ENCODE results near the gene FRMD4A. TPM values are rescaled to one million over a fixed set of nuclear protein-coding genes. Genes with fewer than 3 reads are reported as not detected.

Gene FRMD4A
- total RNA-seq, 1 experiment from 2014 or later: 7.1 TPM

- DNase-seq (no peak), ATAC-seq (no peak)
- POLR2A ChIA-PET (ENCODE audit: unreplicated experiment): no interaction called here
- CTCF ChIA-PET: no interaction called here
- Histone ChIP-seq H3K4me2 (ENCODE audit: low read length) (no peak overlapping the region), H3K9me2 (replicated peaks; ENCODE audit: low read length) (no peaks in the 10 kb centered on the region), H3F3A (ENCODE audit: low read length, unreplicated experiment) (no peaks in the 10 kb centered on the region), H3K9ac (ENCODE audit: low read length) (no peak overlapping the region), H3K4me3 (ENCODE audit: low read length) (no peak overlapping the region), H3K36me3 (ENCODE audit: low read depth, low read length) (no peaks in the 10 kb centered on the region), H3K79me2 (ENCODE audit: low read length) (no peaks in the 10 kb centered on the region), H2AFZ (ENCODE audit: low read length) (no peak overlapping the region), H3K4me1 (ENCODE audit: insufficient read depth, low read length) (no peaks in the 10 kb centered on the region), H3K27me3 (ENCODE audit: low read length) (no peaks in the 10 kb centered on the region), H3K27ac (ENCODE audit: low read length) (no peak overlapping the region), H4K20me1 (ENCODE audit: low read length) (no peaks in the 10 kb centered on the region), H3K9me3 (ENCODE audit: low read length) (no peaks in the 10 kb centered on the region)
- intact Hi-C loops (cut with micrococcal nuclease): no loop called here
- no TSS peak for BruUV-seq (replicated peaks)
- no peak for TF ChIP-seq CTCF (conservative IDR thresholded peaks at IDR 0.05; ENCODE audit: low read depth, low read length)
- TF ChIP-seq EZH2 (IDR thresholded peaks at IDR 0.05; ENCODE audit: low read length, unreplicated experiment): no peak
- TF ChIP-seq EZH2phosphoT487 (IDR thresholded peaks at IDR 0.05; ENCODE audit: borderline replicate concordance, low read length): no peak
Measured at GRCh38 chr10:13698217-13698616, 632.5 kb downstream of the FRMD4A start.

DNA sequence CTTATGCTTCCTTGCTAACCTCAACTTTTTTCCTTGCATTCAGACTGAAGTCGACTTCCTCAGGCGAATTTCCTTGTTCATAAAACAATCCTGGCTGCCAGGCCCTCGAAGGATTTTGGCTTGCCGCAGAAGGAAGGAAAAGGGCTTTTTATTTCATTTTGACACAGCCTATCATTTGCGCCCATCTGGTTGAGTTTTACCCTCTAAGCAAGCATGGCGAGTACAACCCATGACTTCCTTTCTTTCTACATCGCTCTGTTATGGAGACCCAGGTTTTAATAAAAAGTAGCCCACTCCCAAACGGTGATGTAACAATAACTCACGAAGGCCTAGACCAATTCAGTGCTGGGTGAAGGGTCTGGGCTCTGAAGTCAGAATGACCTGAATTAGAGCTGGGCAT lies 634.7 kb downstream of the FRMD4A start:
- ChIA-PET POLR2A (ENCODE audit: unreplicated experiment) (no interaction called here), CTCF (no interaction called here)
- no peaks in the 10 kb centered on the region for H4K20me1 ChIP-seq (ENCODE audit: low read length)
- H3K9me3 ChIP-seq (ENCODE audit: low read length): no peaks in the 10 kb centered on the region
- ATAC-seq (no peak), DNase-seq (no peak)
- H3K27ac ChIP-seq (ENCODE audit: low read length): no peak overlapping the region
- BruUV-seq (replicated peaks): no TSS peak
- no peak overlapping the region for H3K4me2 ChIP-seq (ENCODE audit: low read length)
- H3F3A ChIP-seq (ENCODE audit: low read length, unreplicated experiment): no peaks in the 10 kb centered on the region
- no peaks in the 10 kb centered on the region for H3K79me2 ChIP-seq (ENCODE audit: low read length)
- H3K9me2 ChIP-seq (replicated peaks; ENCODE audit: low read length): no peaks in the 10 kb centered on the region
- intact Hi-C loops (cut with micrococcal nuclease): no loop called here
- H3K9ac ChIP-seq (ENCODE audit: low read length): no peak overlapping the region
- no peak for TF ChIP-seq CTCF (conservative IDR thresholded peaks at IDR 0.05; ENCODE audit: low read depth, low read length)
- no peak for TF ChIP-seq EZH2 (IDR thresholded peaks at IDR 0.05; ENCODE audit: low read length, unreplicated experiment)
- TF ChIP-seq EZH2phosphoT487 (IDR thresholded peaks at IDR 0.05; ENCODE audit: borderline replicate concordance, low read length): no peak
- H3K27me3 ChIP-seq (ENCODE audit: low read length): no peaks in the 10 kb centered on the region
- H3K4me1 ChIP-seq (ENCODE audit: insufficient read depth, low read length): no peaks in the 10 kb centered on the region
- no peak overlapping the region for H3K4me3 ChIP-seq (ENCODE audit: low read length)
- H2AFZ ChIP-seq (ENCODE audit: low read length): no peak overlapping the region
- no peaks in the 10 kb centered on the region for H3K36me3 ChIP-seq (ENCODE audit: low read depth, low read length)

- Histone ChIP-seq H3K27ac (ENCODE audit: low read length) (no peak overlapping the region), H3K9me3 (ENCODE audit: low read length) (no peaks in the 10 kb centered on the region), H3K9me2 (replicated peaks; ENCODE audit: low read length) (no peaks in the 10 kb centered on the region), H3K36me3 (ENCODE audit: low read depth, low read length) (no peaks in the 10 kb centered on the region), H3K4me3 (ENCODE audit: low read length) (no peak overlapping the region), H4K20me1 (ENCODE audit: low read length) (no peaks in the 10 kb centered on the region), H3K4me1 (ENCODE audit: insufficient read depth, low read length) (no peaks in the 10 kb centered on the region), H3F3A (ENCODE audit: low read length, unreplicated experiment) (no peaks in the 10 kb centered on the region), H3K27me3 (ENCODE audit: low read length) (no peaks in the 10 kb centered on the region), H3K4me2 (ENCODE audit: low read length) (no peak overlapping the region), H3K9ac (ENCODE audit: low read length) (no peak overlapping the region), H2AFZ (ENCODE audit: low read length) (no peak overlapping the region), H3K79me2 (ENCODE audit: low read length) (no peaks in the 10 kb centered on the region)
- BruUV-seq (replicated peaks): no TSS peak
- TF ChIP-seq CTCF (conservative IDR thresholded peaks at IDR 0.05; ENCODE audit: low read depth, low read length): no peak
- TF ChIP-seq EZH2phosphoT487 (IDR thresholded peaks at IDR 0.05; ENCODE audit: borderline replicate concordance, low read length): no peak
- ATAC-seq: no peak
- no peak for DNase-seq
- CTCF ChIA-PET: no interaction called here
- POLR2A ChIA-PET (ENCODE audit: unreplicated experiment): no interaction called here
- intact Hi-C loops (cut with micrococcal nuclease): no loop called here
Measured at GRCh38 chr10:13695588-13695987, 635.1 kb downstream of the FRMD4A start.
